Measurements from ENCODE around the gene DYNC1I2. TPM values are rescaled to one million over a fixed set of nuclear protein-coding genes. Genes with fewer than 3 reads are reported as not detected.

The DYNC1I2 gene
- total RNA-seq (10 to 100 TPM; 42.6 to 45.3 TPM), polyA plus RNA-seq (10 to 100 TPM; 17.1 to 28.7 (median 21.7) TPM), total RNA-seq (41.7 to 88.2 (median 75.2) reads per million in 6 experiments)

GRCh38 chr2:171687287-171688128 is at the start of gene DYNC1I2:
Gene DYNC1I2, plus strand, starts transcription at chr2:171687469. Its CDS starts 2,687 bp downstream, at chr2:171690156.
- POLR2A ChIA-PET: no interaction called here
- peak; percentile 81 to 92 for ATAC-seq
- H3K9me3 Mint-ChIP-seq: no peaks in the 10 kb centered on the region

DNA sequence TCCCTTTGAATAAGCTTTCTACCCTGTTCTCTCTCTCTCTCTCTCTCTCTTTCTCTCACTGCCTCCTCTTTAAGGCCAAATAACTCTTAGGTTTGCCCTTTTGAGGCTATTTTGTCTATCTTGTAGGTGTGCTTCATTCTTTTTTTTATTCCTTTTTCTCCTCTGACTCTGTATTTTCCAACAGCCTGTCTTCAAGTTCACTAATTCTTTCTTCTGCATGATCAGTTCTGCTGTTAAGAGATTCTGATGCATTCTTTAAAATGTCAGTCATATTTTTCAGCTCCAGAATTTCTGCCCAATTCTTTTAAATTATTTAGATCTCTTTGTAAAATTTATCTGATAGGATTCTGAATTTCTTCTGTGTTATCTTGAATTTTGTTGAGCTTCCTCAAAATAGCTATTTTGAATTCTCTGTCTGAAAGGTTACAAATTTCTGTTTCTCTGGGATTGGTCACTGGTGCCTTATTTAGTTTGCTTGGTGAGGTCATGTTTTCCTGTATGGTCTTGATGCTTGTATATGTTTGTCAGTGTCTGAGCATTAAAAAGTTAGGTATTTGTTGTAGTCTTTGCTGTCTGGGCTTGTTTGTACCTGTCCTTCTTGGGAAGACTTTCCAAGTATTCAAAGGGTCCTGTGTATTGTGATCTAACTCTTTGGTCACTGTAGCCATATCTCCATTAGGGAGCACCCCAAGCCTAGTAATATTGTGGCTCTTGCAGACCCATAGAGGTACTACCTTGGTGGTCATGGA is 35.4 kb upstream of the DYNC1I2 start:
- ATAC-seq (no peak), DNase-seq (no peak)
- POLR2A ChIA-PET: no interaction called here
- Mint-ChIP-seq H3K4me1 (peaks cover 0 to 9% (median 0%) of the 10 kb centered on the region in 4 donors), H3K36me3 (peaks cover 2 to 35% (median 14%) of the 10 kb centered on the region in 3 donors), H3K27me3 (peaks cover 15 to 68% (median 42%) of the 10 kb centered on the region in 5 donors), H3K27ac (no peak overlapping the region), H3K4me3 (no peak overlapping the region), H3K9me3 (peaks cover 4 to 54% (median 36%) of the 10 kb centered on the region in 9 donors)

More at GRCh38 chr2:171687287-171688128, at the start of gene DYNC1I2:
- Mint-ChIP-seq H3K4me3 (peak within 1 kb of the TSS; percentile 87 to 97 (median 92)), H3K27me3 (peaks cover 0 to 3% (median 0%) of the 10 kb centered on the region in 5 donors), H3K27ac (peak within 1 kb of the TSS; percentile 82 to 94 (median 90)), H3K36me3 (peaks cover 0 to 20% (median 10%) of the 10 kb centered on the region in 3 donors), H3K4me1 (peaks cover 11 to 26% (median 23%) of the 10 kb centered on the region in 4 donors)
- DNase-seq: peak; percentile 50 to 88 (median 69)

- DNase-seq (no peak), ATAC-seq (no peak)
- Mint-ChIP-seq H3K4me3 (no peak overlapping the region), H3K27ac (no peak overlapping the region), H3K9me3 (peaks cover 4 to 54% (median 35%) of the 10 kb centered on the region in 9 donors), H3K27me3 (peaks cover 20 to 73% (median 43%) of the 10 kb centered on the region in 5 donors), H3K36me3 (peaks cover 2 to 35% (median 14%) of the 10 kb centered on the region in 3 donors), H3K4me1 (peaks cover 0 to 9% (median 0%) of the 10 kb centered on the region in 4 donors)
- POLR2A ChIA-PET: no interaction called here
Measured at GRCh38 chr2:171652416-171652785, 34.9 kb upstream of the DYNC1I2 start.

DNA sequence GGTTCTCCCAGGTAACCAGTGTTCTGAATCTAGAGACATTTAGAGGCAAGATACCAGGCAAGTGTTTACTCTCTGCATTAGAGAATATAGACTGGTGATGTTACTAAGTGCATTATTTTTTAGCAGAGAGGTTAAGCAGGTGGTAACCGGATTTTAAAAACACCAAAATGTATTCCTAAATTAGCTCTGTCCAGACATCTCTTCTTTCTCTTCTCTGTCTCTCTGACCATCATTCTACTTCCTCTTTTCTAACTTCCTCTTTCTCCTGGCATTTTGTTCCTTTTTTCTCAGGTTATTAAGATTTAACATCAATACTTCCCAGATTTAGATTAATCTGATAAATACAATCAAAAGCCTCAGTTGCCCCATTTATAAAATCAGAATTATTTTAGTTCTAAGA is 31.7 kb upstream of the DYNC1I2 start:
- no peak for ATAC-seq
- Mint-ChIP-seq H3K4me3 (no peak overlapping the region), H3K27me3 (peaks cover 17 to 61% (median 23%) of the 10 kb centered on the region in 5 donors), H3K27ac (peak overlapping the region in 1 of 10 donors; percentile 25), H3K36me3 (peaks cover 2 to 20% (median 12%) of the 10 kb centered on the region in 3 donors), H3K9me3 (peaks cover 1 to 27% (median 18%) of the 10 kb centered on the region in 9 donors), H3K4me1 (peaks cover 0 to 9% (median 0%) of the 10 kb centered on the region in 4 donors)
- DNase-seq: no peak
- POLR2A ChIA-PET: no interaction called here

- POLR2A ChIA-PET: interaction anchor here (1.2 kb wide), 1 partner anchor 747 kb away, joined by 3 read pairs; no protein-coding TSS in a partner anchor
- Mint-ChIP-seq H3K27ac (no peak overlapping the region), H3K27me3 (peaks cover 1 to 13% (median 9%) of the 10 kb centered on the region in 5 donors), H3K4me1 (no peaks in the 10 kb centered on the region), H3K4me3 (no peak overlapping the region), H3K9me3 (no peaks in the 10 kb centered on the region), H3K36me3 (no peaks in the 10 kb centered on the region)
- DNase-seq (no peak), ATAC-seq (no peak)
Measured at GRCh38 chr2:171667041-171667440, 20.2 kb upstream of the DYNC1I2 start.

- Mint-ChIP-seq H3K27me3 (peaks cover 1 to 16% (median 7%) of the 10 kb centered on the region in 5 donors), H3K36me3 (no peaks in the 10 kb centered on the region), H3K4me3 (no peak overlapping the region), H3K27ac (no peak overlapping the region), H3K4me1 (no peaks in the 10 kb centered on the region), H3K9me3 (no peaks in the 10 kb centered on the region)
- ATAC-seq: no peak
- POLR2A ChIA-PET: no interaction called here
- no peak for DNase-seq
Measured at GRCh38 chr2:171668183-171668582, 19.1 kb upstream of the DYNC1I2 start.

GRCh38 chr2:171669121-171669520 is 18.1 kb upstream of the DYNC1I2 start:
- no peak overlapping the region for H3K4me3 Mint-ChIP-seq
- ATAC-seq: no peak
- no peak for DNase-seq
- no peak overlapping the region for H3K27ac Mint-ChIP-seq
- no peaks in the 10 kb centered on the region for H3K36me3 Mint-ChIP-seq
- peaks cover 0 to 14% (median 1%) of the 10 kb centered on the region in 5 donors for H3K27me3 Mint-ChIP-seq
- POLR2A ChIA-PET: no interaction called here
- no peaks in the 10 kb centered on the region for H3K4me1 Mint-ChIP-seq
- no peaks in the 10 kb centered on the region for H3K9me3 Mint-ChIP-seq

DNA sequence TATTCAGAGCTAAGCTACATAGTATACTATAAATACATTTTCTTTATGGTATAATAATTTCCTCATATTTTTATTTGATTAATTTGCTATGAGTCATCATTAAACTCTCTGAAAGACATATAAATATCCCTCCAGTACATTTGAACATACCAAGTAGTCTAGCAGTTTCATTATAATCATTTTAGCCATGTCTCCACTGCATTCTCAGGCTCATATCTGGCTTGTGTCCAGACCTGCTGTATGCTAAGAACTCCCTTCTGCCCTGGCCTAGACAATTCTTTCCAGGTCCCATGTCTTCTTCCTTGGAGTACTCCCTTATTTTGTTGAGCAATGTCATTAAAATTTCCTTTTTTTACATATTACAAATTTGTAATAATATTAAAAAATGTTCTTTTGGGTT is 16.6 kb upstream of the DYNC1I2 start:
- H3K9me3 Mint-ChIP-seq: no peaks in the 10 kb centered on the region
- DNase-seq: no peak
- no peaks in the 10 kb centered on the region for H3K36me3 Mint-ChIP-seq
- H3K4me3 Mint-ChIP-seq: no peak overlapping the region
- POLR2A ChIA-PET: no interaction called here
- peaks cover 0 to 7% (median 0%) of the 10 kb centered on the region in 5 donors for H3K27me3 Mint-ChIP-seq
- H3K4me1 Mint-ChIP-seq: no peaks in the 10 kb centered on the region
- H3K27ac Mint-ChIP-seq: no peak overlapping the region
- ATAC-seq: no peak

- Mint-ChIP-seq H3K9me3 (no peaks in the 10 kb centered on the region), H3K4me3 (no peak overlapping the region), H3K27ac (peak overlapping the region in 1 of 10 donors; percentile 30)
Measured at GRCh38 chr2:171671867-171672266, 15.4 kb upstream of the DYNC1I2 start.

GRCh38 chr2:171673905-171674304 is 13.4 kb upstream of the DYNC1I2 start:
- no peak for DNase-seq
- H3K36me3 Mint-ChIP-seq: no peaks in the 10 kb centered on the region
- no peaks in the 10 kb centered on the region for H3K9me3 Mint-ChIP-seq
- no peak overlapping the region for H3K27ac Mint-ChIP-seq
- POLR2A ChIA-PET: no interaction called here
- ATAC-seq: no peak
- no peak overlapping the region for H3K4me3 Mint-ChIP-seq
- H3K27me3 Mint-ChIP-seq: peaks cover 0 to 10% (median 5%) of the 10 kb centered on the region in 5 donors
- H3K4me1 Mint-ChIP-seq: no peaks in the 10 kb centered on the region

More at GRCh38 chr2:171671867-171672266, 15.4 kb upstream of the DYNC1I2 start:
- POLR2A ChIA-PET: no interaction called here
- Mint-ChIP-seq H3K4me1 (no peaks in the 10 kb centered on the region), H3K27me3 (peaks cover 0 to 7% (median 1%) of the 10 kb centered on the region in 5 donors), H3K36me3 (no peaks in the 10 kb centered on the region)
- DNase-seq: no peak
- no peak for ATAC-seq

DNA sequence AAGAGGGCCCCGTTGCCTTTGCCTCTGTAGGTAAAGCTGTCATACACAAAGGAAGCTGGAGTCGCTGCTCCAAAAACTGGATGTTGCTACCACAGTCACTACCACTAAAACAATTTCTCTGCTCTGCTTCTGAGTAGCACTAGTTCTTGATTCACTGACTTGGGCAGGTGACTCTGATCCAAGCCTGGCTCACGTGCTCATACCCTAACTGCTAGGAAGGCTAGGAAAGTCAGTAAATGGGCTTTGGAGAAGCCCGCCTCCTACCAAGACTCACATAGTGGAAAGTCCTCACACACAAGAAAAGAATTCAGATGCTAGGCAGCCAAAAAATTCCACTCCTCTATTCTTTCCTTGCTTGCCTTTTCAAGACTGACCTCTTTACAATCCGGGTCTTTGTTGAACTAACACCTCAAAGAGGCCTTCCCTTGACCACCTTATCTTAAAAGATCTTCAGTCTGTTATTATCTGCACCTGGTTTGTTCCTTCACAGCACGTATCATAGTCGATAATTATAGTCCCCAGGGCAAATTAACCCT is 11.4 kb upstream of the DYNC1I2 start:
- H3K27me3 Mint-ChIP-seq: peaks cover 2 to 10% (median 5%) of the 10 kb centered on the region in 5 donors
- ATAC-seq (no peak), DNase-seq (no peak)
- H3K4me3 Mint-ChIP-seq: no peak overlapping the region
- no peaks in the 10 kb centered on the region for H3K9me3 Mint-ChIP-seq
- POLR2A ChIA-PET: no interaction called here
- no peaks in the 10 kb centered on the region for H3K4me1 Mint-ChIP-seq
- no peaks in the 10 kb centered on the region for H3K36me3 Mint-ChIP-seq
- no peak overlapping the region for H3K27ac Mint-ChIP-seq

DNA sequence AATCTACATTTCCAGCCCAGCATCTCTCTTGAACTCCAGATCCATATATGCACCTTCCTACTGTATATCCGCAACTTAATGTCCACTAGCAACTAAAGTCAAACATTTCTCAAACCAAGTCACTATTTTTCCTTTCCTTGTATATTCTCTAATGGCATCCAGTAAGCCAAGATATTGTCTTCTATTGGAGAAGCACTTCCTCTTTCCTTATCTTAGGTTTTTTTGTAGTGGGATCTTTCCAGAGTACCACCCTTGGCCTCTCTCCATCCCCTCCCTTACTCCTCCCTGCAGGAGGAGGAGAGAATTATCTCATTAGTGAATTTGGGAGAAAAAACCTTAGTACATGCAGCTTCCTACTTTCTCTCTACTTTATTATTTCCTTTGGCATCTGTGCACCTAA is 8.7 kb upstream of the DYNC1I2 start:
- POLR2A ChIA-PET: no interaction called here
- no peak overlapping the region for H3K4me3 Mint-ChIP-seq
- H3K9me3 Mint-ChIP-seq: no peaks in the 10 kb centered on the region
- no peaks in the 10 kb centered on the region for H3K4me1 Mint-ChIP-seq
- no peak for DNase-seq
- H3K27me3 Mint-ChIP-seq: peaks cover 3 to 14% (median 5%) of the 10 kb centered on the region in 5 donors
- ATAC-seq: no peak
- H3K36me3 Mint-ChIP-seq: no peaks in the 10 kb centered on the region
- peak overlapping the region in 1 of 10 donors; percentile 83 for H3K27ac Mint-ChIP-seq
